HepG2 (cell line): Measurements from ENCODE around the gene PRRT2. TPM values are rescaled to one million over a fixed set of nuclear protein-coding genes. Genes with fewer than 3 reads are reported as not detected.

Experiments used
- CBX2 ChIP-seq, 2 experiments: fragments of 200-600 bp in 1 of 2; sonication (generic); formaldehyde crosslinking in 1 of 2; IDR thresholded peaks; 2 replicates each; pipeline versions ENCODE4 v1.7.0 to v1.8.1; 2018 to 2022; ENCODE audit warnings: low read depth in 2 of 2, low read length in 1 of 2, mild to moderate bottlenecking in 1 of 2, missing genetic modification reagents in 1 of 2
- FOXP1 ChIP-seq, 2 experiments: fragments of 450-650 bp in 1 of 2; IDR thresholded peaks; 2 replicates each; pipeline ENCODE4 v1.6.1; 2017 to 2018; ENCODE audit warnings: antibody characterized with exemption in 1 of 2
- GTF3A ChIP-seq: sonication (generic); formaldehyde crosslinking; conservative IDR thresholded peaks from 2 replicates; pipeline ENCODE4 v1.4.0; 2020; ENCODE audit warnings: mild to moderate bottlenecking, missing genetic modification reagents
- PHF5A ChIP-seq: IDR thresholded peaks from one replicate; pipeline ENCODE4 v1.6.1; 2018; ENCODE audit warnings: low read depth, missing genetic modification reagents; ENCODE audit not compliant: unreplicated experiment
- SNAI1 ChIP-seq: sonication (generic); formaldehyde crosslinking; IDR thresholded peaks from 2 replicates; pipeline ENCODE4 v1.5.0; 2020; ENCODE audit warnings: mild to moderate bottlenecking, missing genetic modification reagents, borderline replicate concordance
- TBP ChIP-seq: sonication (generic); formaldehyde crosslinking; IDR thresholded peaks from 2 replicates; pipeline ENCODE4 v1.5.0; 2020; ENCODE audit warnings: missing genetic modification reagents
- USF2 ChIP-seq, 2 experiments: sonication (generic) in 1 of 2; formaldehyde crosslinking in 1 of 2; IDR thresholded peaks; 2 replicates each; pipeline versions ENCODE4 v1.5.1 to v1.6.1; 2011 to 2020; ENCODE audit warnings: borderline replicate concordance in 1 of 2, low read depth in 1 of 2, low read length in 1 of 2, mild to moderate bottlenecking in 1 of 2, missing genetic modification reagents in 1 of 2, moderate library complexity in 1 of 2
- ZBTB43 ChIP-seq: sonication (generic); formaldehyde crosslinking; conservative IDR thresholded peaks from 2 replicates; pipeline ENCODE4 v1.4.0; 2020; ENCODE audit warnings: missing genetic modification reagents
- ZNF251 ChIP-seq: sonication (generic); formaldehyde crosslinking; IDR thresholded peaks from 2 replicates; pipeline ENCODE4 v1.9.0; 2021; ENCODE audit warnings: mild to moderate bottlenecking, missing genetic modification reagents
- ZNF333 ChIP-seq: sonication (generic); formaldehyde crosslinking; IDR thresholded peaks from 2 replicates; pipeline ENCODE4 v1.4.0; 2020; ENCODE audit warnings: mild to moderate bottlenecking, missing genetic modification reagents, borderline replicate concordance
- ZNF646 ChIP-seq: sonication (generic); formaldehyde crosslinking; IDR thresholded peaks from 2 replicates; pipeline ENCODE4 v1.9.0; 2021; ENCODE audit warnings: mild to moderate bottlenecking, missing genetic modification reagents
- ZNF660 ChIP-seq: sonication (generic); formaldehyde crosslinking; IDR thresholded peaks from 2 replicates; pipeline ENCODE4 v1.5.1; 2020; ENCODE audit warnings: mild to moderate bottlenecking, low read depth, missing genetic modification reagents, borderline replicate concordance
- ZSCAN30 ChIP-seq: sonication (generic); formaldehyde crosslinking; IDR thresholded peaks from 2 replicates; pipeline ENCODE4 v1.5.0; 2020; ENCODE audit warnings: mild to moderate bottlenecking, missing genetic modification reagents
- ZSCAN31 ChIP-seq: sonication (generic); formaldehyde crosslinking; IDR thresholded peaks from 2 replicates; pipeline ENCODE4 v1.5.0; 2020; ENCODE audit warnings: low read depth, mild to moderate bottlenecking, missing genetic modification reagents
- polyA plus RNA-seq, 8 experiments: library from polyadenylated mRNA; depleted of rRNA in 3 of 8; stranded (reverse) in 7 of 8; unstranded in 1 of 8; fragments of >200 nt; fragmentation: Illumina TruSeq in 4 of 8; extraction: Trizol in 4 of 8; gene quantifications; 2 replicates each; pipeline versions ENCODE4 v1.2.1 to v1.2.3, GENCODE V29; 2011 to 2016; ENCODE audit warnings: low read depth in 4 of 8, missing spikeins in 1 of 8, mixed read lengths in 1 of 8; ENCODE audit not compliant: insufficient read depth in 1 of 8
- total RNA-seq, 5 experiments: library from RNA; depleted of rRNA; stranded (reverse); fragments of >200 nt; fragmentation: Illumina TruSeq; extraction: Trizol; gene quantifications; 2 replicates each; pipeline ENCODE4 v1.2.3, GENCODE V29; 2016; ENCODE audit warnings: low read depth in 1 of 5

The PRRT2 gene
- total and polyA plus RNA-seq, 2 of the 13 experiments (the other 11 are each of a cell fraction or from before 2014, with no cell fraction given): 0.51 to 1.1 TPM

- TF ChIP-seq ZNF646 (0 out of 2 replicates have a peak, but pooled peaks have one; percentile 32), ZSCAN30 (CRISPR knock-in tag) (0 out of 2 replicates have a peak, but pooled peaks have one; percentile 66), GTF3A (CRISPR knock-in tag) (no peak), SNAI1 (CRISPR knock-in tag) (peak; percentile 92; the same call in 1 of the 2 replicates), ZSCAN31 (0 out of 2 replicates have a peak, but pooled peaks have one; percentile 64), ZBTB43 (CRISPR knock-in tag) (peak; percentile 80; the same call in 1 of the 2 replicates), ZNF251 (no peak), USF2 (IDR thresholded peaks at IDR 0.05; ENCODE audit: low read depth, low read length) (no peak), USF2 (CRISPR knock-in tag; IDR thresholded peaks at IDR 0.05; ENCODE audit: borderline replicate concordance) (no peak; the same call in 1 of the 2 replicates), CBX2 (IDR thresholded peaks at IDR 0.05; ENCODE audit: low read depth, low read length) (no peak), CBX2 (CRISPR knock-in tag; IDR thresholded peaks at IDR 0.05; ENCODE audit: low read depth) (0 out of 2 replicates have a peak, but pooled peaks have one; percentile 45), ZNF333 (CRISPR knock-in tag) (no peak), ZNF660 (CRISPR knock-in tag) (no peak), FOXP1 (IDR thresholded peaks at IDR 0.05) (no peak), FOXP1 (CRISPR knock-in tag; IDR thresholded peaks at IDR 0.05) (peak; percentile 86), TBP (CRISPR knock-in tag) (no peak), PHF5A (CRISPR knock-in tag) (peak; percentile 56)
Measured at GRCh38 chr16:29765167-29766032, 46.6 kb upstream of the PRRT2 start (continued).
